Prostate gland (tissue), 2 donors: ENCODE measurements around the gene GYG1.

ENCODE experiments used
- POLR2A ChIP-seq: fragments of 450-650 bp; IDR thresholded peaks from one replicate; pipeline ENCODE4 v1.6.1; 2016; ENCODE audit warnings: antibody characterized with exemption, mild to moderate bottlenecking
- TF ChIP-seq, protein P1 (sequence below), 4 experiments: fragments of 200-600 bp in 2 of 4; fragments of 450-650 bp in 2 of 4; sonication (generic) in 2 of 4; IDR thresholded peaks; 1 replicate in 3 of 4; 2 replicates in 1 of 4; pipeline ENCODE4 v1.5.1; 2016 to 2019; ENCODE audit warnings: antibody characterized with exemption in 4 of 4, mild to moderate bottlenecking in 2 of 4, moderate library complexity in 2 of 4

DNA sequence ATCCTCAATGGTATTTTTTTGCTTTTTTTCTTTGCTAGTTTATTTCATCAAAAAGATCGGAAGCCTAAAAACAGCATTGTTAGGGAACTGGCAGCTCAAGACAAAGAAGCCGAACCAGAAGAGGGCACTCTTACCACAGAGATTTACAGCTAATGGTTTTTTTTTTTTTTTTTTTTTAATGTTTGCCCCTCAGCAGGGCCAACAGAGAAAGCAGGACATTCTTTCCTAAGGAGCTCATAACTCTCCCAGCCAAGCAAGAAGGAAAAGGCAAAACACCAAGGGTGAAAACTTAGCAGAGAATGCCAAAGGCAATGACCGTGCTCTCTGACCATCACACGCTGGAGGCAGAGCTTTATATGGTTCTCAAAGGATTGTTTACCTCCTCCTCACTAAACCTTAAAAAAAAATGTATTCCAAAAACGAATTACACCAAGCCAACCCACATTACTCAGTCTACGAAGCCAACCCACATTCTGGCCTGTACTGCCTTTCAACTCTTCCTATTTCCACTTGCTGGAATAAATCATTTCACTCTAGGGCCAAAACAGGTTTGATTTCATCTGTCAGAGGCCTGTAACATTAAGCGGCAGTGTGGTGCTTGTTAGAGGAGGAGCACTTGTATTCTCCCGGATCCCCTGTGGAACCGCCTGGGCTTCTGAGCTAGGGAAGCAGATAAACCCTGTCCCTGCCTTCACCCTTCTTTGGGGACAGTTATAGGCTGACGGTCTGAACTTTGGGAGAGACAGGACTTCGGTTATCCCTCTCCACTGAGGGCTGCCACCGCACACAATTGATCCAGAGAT lies 35.6 kb upstream of the GYG1 start:
- TF ChIP-seq, protein P1, sequence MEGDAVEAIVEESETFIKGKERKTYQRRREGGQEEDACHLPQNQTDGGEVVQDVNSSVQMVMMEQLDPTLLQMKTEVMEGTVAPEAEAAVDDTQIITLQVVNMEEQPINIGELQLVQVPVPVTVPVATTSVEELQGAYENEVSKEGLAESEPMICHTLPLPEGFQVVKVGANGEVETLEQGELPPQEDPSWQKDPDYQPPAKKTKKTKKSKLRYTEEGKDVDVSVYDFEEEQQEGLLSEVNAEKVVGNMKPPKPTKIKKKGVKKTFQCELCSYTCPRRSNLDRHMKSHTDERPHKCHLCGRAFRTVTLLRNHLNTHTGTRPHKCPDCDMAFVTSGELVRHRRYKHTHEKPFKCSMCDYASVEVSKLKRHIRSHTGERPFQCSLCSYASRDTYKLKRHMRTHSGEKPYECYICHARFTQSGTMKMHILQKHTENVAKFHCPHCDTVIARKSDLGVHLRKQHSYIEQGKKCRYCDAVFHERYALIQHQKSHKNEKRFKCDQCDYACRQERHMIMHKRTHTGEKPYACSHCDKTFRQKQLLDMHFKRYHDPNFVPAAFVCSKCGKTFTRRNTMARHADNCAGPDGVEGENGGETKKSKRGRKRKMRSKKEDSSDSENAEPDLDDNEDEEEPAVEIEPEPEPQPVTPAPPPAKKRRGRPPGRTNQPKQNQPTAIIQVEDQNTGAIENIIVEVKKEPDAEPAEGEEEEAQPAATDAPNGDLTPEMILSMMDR (IDR thresholded peaks at IDR 0.05) = peak in 3 of 4 experiments; percentile 53 to 59 (median 58)
- TF ChIP-seq POLR2A = no peak
